Neural crest cell (in vitro differentiated cells): ENCODE results near the gene ZNF430. TPM values are rescaled to one million over a fixed set of nuclear protein-coding genes. Genes with fewer than 3 reads are reported as not detected.
"Not testable (repeated sequence)": the region's sequence is repeated elsewhere in the genome, so short reads cannot be mapped to it uniquely, and the experiment has no call there.

Source experiments
- DNase-seq: peaks from one replicate; pipeline ENCODE4 v3.0.0; 2021; ENCODE audit warnings: low read depth, mixed read lengths, low spot score
- H3K27ac Mint-ChIP-seq: one replicate; pipeline ENCODE4 v1.8.0; 2021; ENCODE audit warnings: mild to moderate bottlenecking, mixed read lengths; ENCODE audit not compliant: unreplicated experiment
- H3K27me3 Mint-ChIP-seq: 2 replicates; pipeline ENCODE4 v1.8.0; 2021; ENCODE audit warnings: low read depth, mild to moderate bottlenecking, mixed read lengths
- H3K36me3 Mint-ChIP-seq: 2 replicates; pipeline ENCODE4 v1.8.0; 2021; ENCODE audit warnings: low read depth, mild to moderate bottlenecking, mixed read lengths
- H3K4me1 Mint-ChIP-seq: 2 replicates; pipeline ENCODE4 v1.8.0; 2021; ENCODE audit warnings: mixed read lengths
- H3K4me3 Mint-ChIP-seq: one replicate; pipeline ENCODE4 v1.8.0; 2021; ENCODE audit warnings: mild to moderate bottlenecking, mixed read lengths
- H3K9me3 Mint-ChIP-seq: 2 replicates; pipeline ENCODE4 v1.8.0; 2021; ENCODE audit warnings: mixed read lengths
- CTCF ChIP-seq: fragments of 200-600 bp; sonication (generic); conservative IDR thresholded peaks from 2 replicates; pipeline ENCODE4 v1.5.0; 2021; ENCODE audit warnings: antibody characterized with exemption, mild to moderate bottlenecking
- long read RNA-seq: library from polyadenylated mRNA; unstranded; transcript quantifications from one replicate; pipeline ENCODE4 v2.0.0, GENCODE V29; 2020
- total RNA-seq: library from RNA; stranded (reverse); gene quantifications from 2 replicates; pipeline ENCODE4 v1.2.1, GENCODE V29; 2021

ZNF430 gene
- 19.7 and 20.9 TPM in 2 replicates for total RNA-seq
- long read RNA-seq, transcript ZNF430-201 (5 exons, 3,923 nt) = major isoform, 24 of 38 reads
- long read RNA-seq, partial matches to known transcripts = 1 of 38 reads
- long read RNA-seq, other reads (novel, unspliced or antisense) = 13 of 38 reads

DNA sequence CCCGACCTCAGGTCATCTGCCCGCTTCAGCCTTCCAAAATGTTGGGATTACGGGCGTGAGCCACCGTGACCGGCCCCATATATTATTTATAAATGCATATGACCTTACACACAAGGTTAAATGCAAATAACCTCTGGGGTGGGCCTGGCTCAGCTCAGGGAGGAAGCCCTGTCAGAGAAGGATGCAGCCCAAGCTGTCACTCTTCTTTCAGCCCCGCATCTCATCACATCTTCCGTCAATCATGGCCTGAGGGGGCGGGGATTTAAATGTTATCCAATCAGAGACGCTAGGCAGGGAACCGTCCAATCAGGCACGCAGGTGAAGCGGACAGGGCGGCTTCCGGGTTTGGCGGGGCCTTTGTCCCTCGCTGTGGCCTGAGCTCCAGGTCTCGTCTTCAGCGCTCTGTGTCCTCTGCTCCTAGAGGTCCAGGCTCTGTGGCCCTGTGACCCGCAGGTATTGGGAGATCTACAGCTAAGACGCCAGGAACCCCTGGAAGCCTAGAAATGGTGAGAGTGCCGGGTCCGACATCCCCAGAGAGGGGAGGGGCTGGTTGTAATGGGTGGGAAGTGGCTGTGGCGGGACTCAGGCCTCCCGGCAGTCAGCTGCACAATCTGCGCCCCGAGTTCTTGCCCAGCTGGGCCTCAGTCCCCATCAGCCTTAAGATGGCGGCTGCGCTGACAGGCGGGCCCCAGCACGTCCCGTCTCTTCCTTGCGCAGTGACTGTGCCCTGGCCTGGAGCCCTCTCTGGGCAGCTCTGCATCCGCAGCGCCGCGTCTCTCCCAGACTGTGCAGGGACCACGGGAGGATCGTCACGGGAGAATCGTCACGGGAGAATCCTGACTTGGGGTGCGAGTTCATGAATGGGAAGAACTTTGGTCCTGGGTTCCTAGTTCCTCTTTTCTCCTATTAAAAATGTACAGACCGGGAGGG is at the start of gene ZNF430:
Gene ZNF430, plus strand, starts transcription at position 360 of the 930 bp plus-strand sequence. Its CDS starts 144 bp downstream, at position 504.
- no peak for TF ChIP-seq CTCF
- peak; percentile 91 for DNase-seq
- Mint-ChIP-seq H3K27me3 (no peaks in the 10 kb centered on the region), H3K36me3 (peaks cover 14% of the 10 kb centered on the region), H3K27ac (peak within 1 kb of the TSS; percentile 100), H3K4me1 (peaks cover 29% of the 10 kb centered on the region), H3K4me3 (peak within 1 kb of the TSS; percentile 100), H3K9me3 (no peaks in the 10 kb centered on the region)

GRCh38 chr19:20992788-20993187 is 27.7 kb upstream of the ZNF430 start:
- H3K27me3 Mint-ChIP-seq, H3K36me3 Mint-ChIP-seq, H3K4me1 Mint-ChIP-seq, H3K4me3 Mint-ChIP-seq, DNase-seq, H3K27ac Mint-ChIP-seq: not testable (repeated sequence)
- peaks cover 16% of the 10 kb centered on the region for H3K9me3 Mint-ChIP-seq

DNA sequence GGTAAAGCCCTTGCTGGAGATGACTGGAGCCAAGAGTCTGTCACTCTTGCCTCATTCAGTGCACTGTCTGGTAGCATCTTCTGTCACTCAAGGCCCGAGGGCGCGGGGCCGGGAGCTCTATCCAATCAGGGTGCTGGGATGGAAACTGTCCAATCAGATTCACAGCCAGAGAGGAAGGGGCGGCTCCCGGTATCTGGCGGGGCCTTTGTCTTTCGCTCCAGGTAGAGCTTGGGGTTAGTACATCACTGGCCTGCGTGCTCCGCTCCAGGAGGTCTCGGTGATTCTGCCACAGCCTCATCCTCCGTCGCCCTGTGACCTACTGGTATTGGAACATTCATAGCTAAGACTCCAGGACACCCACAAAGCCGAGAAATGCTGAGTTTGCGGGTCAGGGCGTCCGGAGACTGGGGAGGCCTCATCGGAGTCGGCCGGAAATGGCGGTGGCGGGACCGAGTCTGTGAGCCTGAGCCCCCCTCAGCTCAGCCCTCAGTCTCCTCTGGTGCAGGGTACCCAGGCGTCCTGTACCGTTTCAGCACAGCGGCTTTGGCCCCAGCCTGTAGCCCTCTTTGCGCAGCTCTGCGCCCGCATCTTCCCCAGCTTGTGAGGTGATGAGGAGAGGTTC is 20.6 kb upstream of the ZNF430 start:
- peak overlapping the region; percentile 99 for H3K27ac Mint-ChIP-seq
- peaks cover 7% of the 10 kb centered on the region for H3K4me1 Mint-ChIP-seq
- H3K36me3 Mint-ChIP-seq = peaks cover 8% of the 10 kb centered on the region
- no peaks in the 10 kb centered on the region for H3K27me3 Mint-ChIP-seq
- H3K9me3 Mint-ChIP-seq = peaks cover 2% of the 10 kb centered on the region
- H3K4me3 Mint-ChIP-seq = peak overlapping the region; percentile 99
- DNase-seq = peak; percentile 79
- no peak for TF ChIP-seq CTCF

GRCh38 chr19:21021238-21021637 is 781 bp downstream of the ZNF430 start:
- H3K27ac Mint-ChIP-seq = peak overlapping the region; percentile 100
- not testable (repeated sequence) for DNase-seq, H3K9me3 Mint-ChIP-seq, H3K27me3 Mint-ChIP-seq
- H3K36me3 Mint-ChIP-seq = peaks cover 20% of the 10 kb centered on the region
- peaks cover 32% of the 10 kb centered on the region for H3K4me1 Mint-ChIP-seq
- H3K4me3 Mint-ChIP-seq = peak overlapping the region; percentile 100

DNA sequence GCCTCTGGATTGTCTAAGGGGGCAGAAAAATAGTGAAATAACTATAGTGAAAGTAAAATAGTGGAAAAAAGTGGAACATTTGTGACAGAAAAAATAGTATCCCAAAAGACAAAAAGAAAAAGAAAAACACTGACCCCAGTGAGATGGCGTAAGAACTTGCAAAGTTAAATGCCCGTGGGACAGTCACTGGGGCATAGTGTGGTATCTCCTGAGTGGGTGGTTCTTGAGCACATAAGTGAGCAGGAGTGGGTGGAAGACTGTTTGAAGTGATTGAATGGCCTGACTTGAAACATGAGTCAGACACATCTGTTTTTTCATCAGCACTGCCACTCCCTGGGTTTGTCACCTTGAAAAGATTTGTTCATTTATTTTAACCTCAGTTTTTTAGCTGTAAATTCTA is 2.5 kb downstream of the ZNF430 start:
- peak overlapping the region; percentile 100 for H3K4me3 Mint-ChIP-seq
- peaks cover 36% of the 10 kb centered on the region for H3K4me1 Mint-ChIP-seq
- peaks cover 32% of the 10 kb centered on the region for H3K36me3 Mint-ChIP-seq
- H3K27ac Mint-ChIP-seq = no peak overlapping the region
- no peak for DNase-seq
- H3K27me3 Mint-ChIP-seq = no peaks in the 10 kb centered on the region
- no peaks in the 10 kb centered on the region for H3K9me3 Mint-ChIP-seq
- no peak for TF ChIP-seq CTCF

DNA sequence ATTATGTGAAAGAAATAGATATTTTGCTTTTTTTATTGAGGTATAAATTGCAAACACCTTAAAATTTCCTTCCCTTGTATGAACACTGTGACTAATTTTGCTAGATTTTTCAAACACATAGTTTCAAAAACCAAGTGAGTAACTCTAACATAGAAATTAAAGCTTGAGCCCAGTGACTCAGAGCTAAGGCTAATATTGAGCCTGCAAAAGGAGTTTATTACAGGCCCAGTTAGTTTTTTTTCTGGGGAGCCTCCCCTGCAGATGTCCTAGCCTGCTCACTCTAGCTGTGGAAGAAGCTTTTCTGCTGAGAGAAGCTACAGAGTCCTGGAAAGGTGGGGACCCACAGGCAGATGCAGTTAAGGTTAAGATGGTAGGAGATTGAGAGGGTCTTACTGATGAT is 3.4 kb downstream of the ZNF430 start:
- peaks cover 36% of the 10 kb centered on the region for H3K4me1 Mint-ChIP-seq
- TF ChIP-seq CTCF = no peak
- peak overlapping the region; percentile 38 for H3K4me3 Mint-ChIP-seq
- H3K27ac Mint-ChIP-seq = no peak overlapping the region
- H3K36me3 Mint-ChIP-seq = peaks cover 32% of the 10 kb centered on the region
- no peaks in the 10 kb centered on the region for H3K9me3 Mint-ChIP-seq
- H3K27me3 Mint-ChIP-seq = no peaks in the 10 kb centered on the region
- DNase-seq = no peak
